PC-3 (cell line): Measurements from ENCODE around the gene CAMK1D. TPM values are rescaled to one million over a fixed set of nuclear protein-coding genes. Genes with fewer than 3 reads are reported as not detected.

ENCODE experiments used
- ATAC-seq: fragments of 200-7000 bp; cut with Tn5 transposase; 2 replicates; pipeline ENCODE4 v1.9.1; 2020; ENCODE audit warnings: mild to moderate bottlenecking, moderate library complexity
- BruUV-seq: library from RNA; stranded (reverse); fragments of 400-500 nt; replicated peaks from 2 replicates; lab custom pipeline; 2021; lab: Mats Ljungman, UMichigan
- CTCF ChIA-PET: fragments of 300-600 bp; sonication (Branson Sonifier 250); formaldehyde crosslinking; loops from one replicate; lab custom pipeline; 2022; ENCODE audit warnings: antibody characterized with exemption; lab: Charles Lee
- POLR2A ChIA-PET: fragments of 300-600 bp; sonication (Branson Sonifier 250); formaldehyde crosslinking; loops from one replicate; lab custom pipeline; 2022; ENCODE audit warnings: antibody characterized with exemption; ENCODE audit not compliant: unreplicated experiment; lab: Charles Lee
- DNase-seq: peaks from one replicate; pipeline ENCODE4 v3.0.0-alpha.2; 2015
- H2AFZ ChIP-seq: fragments of 300-600 bp; sonication (generic); 2 replicates; pipeline ENCODE4 v1.6.0; 2016; ENCODE audit warnings: antibody characterized with exemption, low read length
- H3F3A ChIP-seq: fragments of 300-600 bp; sonication (generic); one replicate; pipeline ENCODE4 v1.6.0; 2017; ENCODE audit warnings: antibody characterized with exemption, low read length, control low read depth, mild to moderate bottlenecking; ENCODE audit not compliant: unreplicated experiment
- H3K27ac ChIP-seq: fragments of 300-600 bp; sonication (generic); 2 replicates; pipeline ENCODE4 v1.5.1; 2016; ENCODE audit warnings: mild to moderate bottlenecking, low read length
- H3K27me3 ChIP-seq: fragments of 300-600 bp; sonication (generic); 2 replicates; pipeline ENCODE4 v1.6.1; 2016; ENCODE audit warnings: low read length, mixed read lengths
- H3K36me3 ChIP-seq: fragments of 300-600 bp; sonication (generic); 2 replicates; pipeline ENCODE4 v1.6.1; 2016; ENCODE audit warnings: low read depth, mixed run types, low read length, mixed read lengths
- H3K4me1 ChIP-seq: fragments of 300-600 bp; sonication (generic); 2 replicates; pipeline ENCODE4 v1.5.1; 2016; ENCODE audit warnings: low read length; ENCODE audit not compliant: insufficient read depth
- H3K4me2 ChIP-seq: fragments of 300-600 bp; sonication (generic); 2 replicates; pipeline ENCODE4 v1.6.0; 2016; ENCODE audit warnings: low read length
- H3K4me3 ChIP-seq: fragments of 300-600 bp; sonication (generic); 2 replicates; pipeline ENCODE4 v1.5.1; 2016; ENCODE audit warnings: mild to moderate bottlenecking, low read length, mixed read lengths
- H3K79me2 ChIP-seq: fragments of 300-600 bp; sonication (generic); 2 replicates; pipeline ENCODE4 v1.6.1; 2017; ENCODE audit warnings: low read length, mixed read lengths
- H3K9ac ChIP-seq: fragments of 300-600 bp; sonication (generic); 2 replicates; pipeline ENCODE4 v1.6.0; 2016; ENCODE audit warnings: mild to moderate bottlenecking, low read length
- H3K9me2 ChIP-seq: fragments of 300-600 bp; sonication (generic); replicated peaks from 2 replicates; pipeline ENCODE4 v1.6.1; 2016; ENCODE audit warnings: mixed run types, low read length, mixed read lengths
- H3K9me3 ChIP-seq: fragments of 300-600 bp; sonication (generic); 2 replicates; pipeline ENCODE4 v1.6.1; 2016; ENCODE audit warnings: low read length, mixed read lengths
- H4K20me1 ChIP-seq: fragments of 300-600 bp; sonication (generic); 2 replicates; pipeline ENCODE4 v1.6.1; 2016; ENCODE audit warnings: low read length, mixed read lengths
- CTCF ChIP-seq: fragments of 300-600 bp; sonication (generic); conservative IDR thresholded peaks from 2 replicates; pipeline ENCODE4 v1.5.1; 2017; ENCODE audit warnings: antibody characterized with exemption, low read depth, mild to moderate bottlenecking, low read length
- EZH2 ChIP-seq: fragments of 300-600 bp; sonication (generic); IDR thresholded peaks from one replicate; pipeline ENCODE4 v1.6.1; 2017; ENCODE audit warnings: antibody characterized with exemption, mild to moderate bottlenecking, low read length; ENCODE audit not compliant: unreplicated experiment
- EZH2phosphoT487 ChIP-seq: fragments of 300-600 bp; sonication (generic); IDR thresholded peaks from 2 replicates; pipeline ENCODE4 v1.6.1; 2018; ENCODE audit warnings: mild to moderate bottlenecking, antibody characterized with exemption, low read length, borderline replicate concordance
- intact Hi-C: fragments of 100-400 bp; cut with micrococcal nuclease; formaldehyde crosslinking; loops from 2 replicates; pipeline ENCODE4 v1.9.0; 2023
- total RNA-seq: library from RNA; depleted of rRNA; stranded (reverse); fragments of >200 nt; gene quantifications from 2 replicates; pipeline ENCODE4 v1.2.3, GENCODE V29; 2014

The CAMK1D gene
- total RNA-seq, 1 experiment from 2014 or later, result 1.3 TPM

GRCh38 chr10:12785415-12785831, 436.1 kb downstream of the CAMK1D start:
- H3K27ac ChIP-seq, result no peak overlapping the region
- ChIA-PET POLR2A (no interaction called here), CTCF (no interaction called here)
- ATAC-seq (no peak), DNase-seq (peak; percentile 22)
- no peak overlapping the region for H3K4me2 ChIP-seq
- H3K9me2 ChIP-seq, result no peaks in the 10 kb centered on the region
- no peaks in the 10 kb centered on the region for H3K27me3 ChIP-seq
- intact Hi-C loops, result no loop called here
- no peaks in the 10 kb centered on the region for H3K4me1 ChIP-seq
- no peaks in the 10 kb centered on the region for H4K20me1 ChIP-seq
- H3K36me3 ChIP-seq, result no peaks in the 10 kb centered on the region
- H3F3A ChIP-seq, result no peaks in the 10 kb centered on the region
- H3K9ac ChIP-seq, result no peak overlapping the region
- no peak overlapping the region for H2AFZ ChIP-seq
- no TSS peak for BruUV-seq
- H3K9me3 ChIP-seq, result no peaks in the 10 kb centered on the region
- TF ChIP-seq CTCF (no peak), EZH2phosphoT487 (no peak), EZH2 (no peak)
- no peaks in the 10 kb centered on the region for H3K79me2 ChIP-seq
- no peak overlapping the region for H3K4me3 ChIP-seq

GRCh38 chr10:12787297-12787696, 437.9 kb downstream of the CAMK1D start:
- Histone ChIP-seq H3K27ac (no peak overlapping the region), H3F3A (no peaks in the 10 kb centered on the region), H3K4me3 (no peak overlapping the region), H3K36me3 (no peaks in the 10 kb centered on the region), H3K9me2 (no peaks in the 10 kb centered on the region), H2AFZ (no peak overlapping the region), H3K4me2 (no peak overlapping the region), H3K27me3 (no peaks in the 10 kb centered on the region), H3K9me3 (no peaks in the 10 kb centered on the region), H3K4me1 (no peaks in the 10 kb centered on the region), H3K79me2 (no peaks in the 10 kb centered on the region), H3K9ac (no peak overlapping the region), H4K20me1 (no peaks in the 10 kb centered on the region)
- TF ChIP-seq CTCF, result no peak
- DNase-seq (no peak), ATAC-seq (no peak)
- ChIA-PET CTCF (no interaction called here), POLR2A (no interaction called here)
- intact Hi-C loops, result no loop called here
- BruUV-seq, result no TSS peak

GRCh38 chr10:12788277-12788676, 438.9 kb downstream of the CAMK1D start:
- no peak overlapping the region for H3K9ac ChIP-seq
- H3K27ac ChIP-seq, result no peak overlapping the region
- no peaks in the 10 kb centered on the region for H3K27me3 ChIP-seq
- H3K79me2 ChIP-seq, result no peaks in the 10 kb centered on the region
- ChIA-PET POLR2A (no interaction called here), CTCF (no interaction called here)
- no peaks in the 10 kb centered on the region for H3K4me1 ChIP-seq
- H3K4me3 ChIP-seq, result no peak overlapping the region
- no peaks in the 10 kb centered on the region for H3K36me3 ChIP-seq
- H2AFZ ChIP-seq, result no peak overlapping the region
- intact Hi-C loops, result no loop called here
- no peaks in the 10 kb centered on the region for H3K9me3 ChIP-seq
- no peak for TF ChIP-seq EZH2
- TF ChIP-seq EZH2phosphoT487, result no peak
- TF ChIP-seq CTCF, result no peak
- no peak overlapping the region for H3K4me2 ChIP-seq
- no peaks in the 10 kb centered on the region for H3F3A ChIP-seq
- DNase-seq (no peak), ATAC-seq (no peak)
- no peaks in the 10 kb centered on the region for H3K9me2 ChIP-seq
- no peaks in the 10 kb centered on the region for H4K20me1 ChIP-seq
- no TSS peak for BruUV-seq
